GM12878 (cell line): Measurements from ENCODE around the gene BIN1. TPM values are rescaled to one million over a fixed set of nuclear protein-coding genes. Genes with fewer than 3 reads are reported as not detected.

Source experiments
- ATAC-seq: fragments of 200-7000 bp; cut with Tn5 transposase; 3 replicates; pipeline ENCODE4 v1.9.1; 2020; ENCODE audit warnings: mild to moderate bottlenecking, moderate library complexity
- BruUV-seq: library from RNA; stranded (reverse); fragments of 400-500 nt; replicated peaks from 2 replicates; lab custom pipeline; 2021; lab: Mats Ljungman, UMichigan
- CTCF ChIA-PET: fragments of 300-600 bp; sonication (Branson Sonifier 250); formaldehyde crosslinking; extraction: SDS; loops from one replicate; lab custom pipeline; 2021; ENCODE audit warnings: inconsistent platforms; lab: Yijun Ruan, JAX
- POLR2A ChIA-PET: fragments of 350-600 bp; formaldehyde crosslinking; extraction: SDS; loops from one replicate; lab custom pipeline; 2021; ENCODE audit warnings: inconsistent platforms; lab: Charles Lee
- RAD21 ChIA-PET: fragments of 300-600 bp; sonication (Branson Sonifier 250); formaldehyde crosslinking; loops from one replicate; lab custom pipeline; 2023; ENCODE audit warnings: antibody characterized with exemption; ENCODE audit not compliant: unreplicated experiment; lab: Charles Lee
- SMC1A ChIA-PET: fragments of 300-600 bp; sonication (Branson Sonifier 250); formaldehyde crosslinking; loops from one replicate; lab custom pipeline; 2023; ENCODE audit not compliant: unreplicated experiment, uncharacterized antibody; lab: Charles Lee
- DNase-seq: peaks from one replicate; pipeline ENCODE4 v3.0.0-alpha.2; 2011; ENCODE audit warnings: low read depth, low spot score
- FAIRE-seq: peaks from 3 replicates; lab custom pipeline; 2011; peaks lifted over from hg19 to GRCh38; lab: Jason Lieb, UNC
- H2AFZ ChIP-seq: 2 replicates; pipeline ENCODE4 v1.6.0; 2011; ENCODE audit warnings: low read depth, low read length, control low read depth; ENCODE audit not compliant: control insufficient read depth
- H3K27ac ChIP-seq: 2 replicates; pipeline ENCODE4 v1.5.1; 2011; ENCODE audit warnings: control low read depth; ENCODE audit not compliant: control insufficient read depth, insufficient read depth
- H3K27me3 ChIP-seq, 2 experiments: replicated peaks in 1 of 2; 2 replicates each; pipeline versions ENCODE4 v1.6.0 to v1.6.1; 2011; ENCODE audit warnings: low read length in 1 of 2; ENCODE audit not compliant: control insufficient read depth in 2 of 2, insufficient read depth in 2 of 2
- H3K36me3 ChIP-seq, 2 experiments: 2 replicates each; pipeline ENCODE4 v1.5.1; 2011; ENCODE audit warnings: low read length in 1 of 2; ENCODE audit not compliant: control insufficient read depth in 2 of 2, insufficient read depth in 2 of 2
- H3K4me1 ChIP-seq: 2 replicates; pipeline ENCODE4 v1.6.1; 2011; ENCODE audit warnings: mild to moderate bottlenecking, low read length, moderate library complexity, mixed read lengths; ENCODE audit not compliant: control insufficient read depth, insufficient read depth
- H3K4me2 ChIP-seq: 2 replicates; pipeline ENCODE4 v1.6.0; 2011; ENCODE audit warnings: control low read depth; ENCODE audit not compliant: control insufficient read depth, insufficient read depth
- H3K4me3 ChIP-seq: fragments of 200-600 bp; sonication (generic); 2 replicates; pipeline ENCODE4 v1.5.1; 2016
- H3K79me2 ChIP-seq: 2 replicates; pipeline ENCODE4 v1.6.0; 2011; ENCODE audit warnings: low read length; ENCODE audit not compliant: control insufficient read depth, insufficient read depth
- H3K9ac ChIP-seq: 2 replicates; pipeline ENCODE4 v1.8.0; 2011; ENCODE audit warnings: low read length, control low read depth, mixed read lengths; ENCODE audit not compliant: control insufficient read depth, insufficient read depth
- H3K9me3 ChIP-seq: replicated peaks from 3 replicates; pipeline ENCODE4 v1.5.1; 2011; ENCODE audit warnings: mild to moderate bottlenecking, low read length; ENCODE audit not compliant: control insufficient read depth, insufficient read depth
- H4K20me1 ChIP-seq: 2 replicates; pipeline ENCODE4 v1.6.0; 2011; ENCODE audit not compliant: control insufficient read depth, insufficient read depth
- CREM ChIP-seq: IDR thresholded peaks from 2 replicates; pipeline ENCODE4 v1.6.1; 2014; ENCODE audit warnings: antibody characterized with exemption, low read depth
- MTA2 ChIP-seq: fragments of 450-650 bp; IDR thresholded peaks from 2 replicates; pipeline ENCODE4 v1.6.1; 2016; ENCODE audit warnings: low read depth, mild to moderate bottlenecking, moderate library complexity
- WRNIP1 ChIP-seq: IDR thresholded peaks from 2 replicates; pipeline ENCODE4 v1.6.1; 2011; ENCODE audit warnings: low read depth, low read length, improper control_type of control experiment, borderline replicate concordance
- WGBS: methylation state at CpG from one replicate; pipeline ENCODE4 v1.1.6; 2016; ENCODE audit warnings: low lambda C conversion rate; ENCODE audit not compliant: insufficient replicate concordance, insufficient coverage; ENCODE audit errors: missing lambda C conversion rate; 5-methylcytosine and 5-hydroxymethylcytosine counted together
- in situ Hi-C: fragments of 300-500 bp; cut with MboI; formaldehyde crosslinking; loops from 9 replicates; pipeline ENCODE4 v1.14.3; 2018; ENCODE audit warnings: mixed read lengths
- intact Hi-C: fragments of 100-400 bp; cut with micrococcal nuclease; formaldehyde crosslinking; loops from one replicate; pipeline ENCODE4 v1.14.2; 2022; ENCODE audit not compliant: unreplicated experiment
- polyA plus RNA-seq, 11 experiments: library from polyadenylated mRNA; depleted of rRNA in 4 of 11; unstranded in 6 of 11; stranded (reverse) in 5 of 11; fragments of >200 nt; fragmentation: Nextera tagmentation in 4 of 11; fragmentation: Illumina TruSeq in 1 of 11; extraction: Ambion mirVana in 4 of 11; extraction: Trizol in 1 of 11; gene quantifications; 1 replicate in 1 of 11; 2 replicates in 10 of 11; pipeline versions ENCODE4 v1.2.1 to v1.2.3, GENCODE V29; 2011 to 2016; ENCODE audit warnings: inconsistent platforms in 2 of 11, missing spikeins in 2 of 11, low read depth in 1 of 11
- total RNA-seq, 4 experiments: library from RNA; depleted of rRNA in 3 of 4; stranded (reverse); fragments of >200 nt in 3 of 4; fragmentation: Illumina TruSeq in 1 of 4; extraction: Trizol in 1 of 4; gene quantifications; 2 replicates each; pipeline versions ENCODE4 v1.2.1 to v1.2.3, GENCODE V29; 2013 to 2021
- TF ChIP-seq, protein P1 (sequence below): fragments of 450-650 bp; IDR thresholded peaks from 2 replicates; pipeline ENCODE4 v1.6.1; 2018; ENCODE audit warnings: mild to moderate bottlenecking, low read depth, moderate library complexity; ENCODE audit not compliant: partially characterized antibody
- TF ChIP-seq, protein P2 (sequence below): IDR thresholded peaks from 2 replicates; pipeline ENCODE4 v1.6.1; 2012; ENCODE audit warnings: low read depth, low read length, improper control_type of control experiment

Gene BIN1
- total and polyA plus RNA-seq, 10 of the 15 experiments (the other 5 are each of a cell fraction or from before 2014, with no cell fraction given) = 0.32 to 21.3 (median 11.2) TPM

DNA sequence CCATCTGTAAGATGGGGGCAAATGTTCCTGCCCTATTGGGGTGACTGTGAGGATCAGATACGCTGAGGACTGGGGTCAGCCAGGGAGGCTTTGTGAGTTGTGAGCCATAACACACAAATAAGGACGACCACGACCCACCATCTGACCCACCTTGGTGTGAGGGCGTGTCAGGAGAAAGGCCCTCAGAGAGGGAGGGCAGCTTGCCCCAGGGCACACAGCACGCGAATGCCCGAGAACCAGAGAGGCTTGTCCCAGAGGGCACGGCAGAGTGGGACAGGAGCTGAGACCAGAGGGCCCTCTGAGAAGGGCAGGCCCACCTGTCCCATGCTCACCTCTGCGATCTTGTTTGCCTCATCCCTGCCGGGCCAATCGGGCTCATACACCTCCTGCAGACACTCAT lies 36.7 kb downstream of the BIN1 start (continued):
- TF ChIP-seq, protein P1, sequence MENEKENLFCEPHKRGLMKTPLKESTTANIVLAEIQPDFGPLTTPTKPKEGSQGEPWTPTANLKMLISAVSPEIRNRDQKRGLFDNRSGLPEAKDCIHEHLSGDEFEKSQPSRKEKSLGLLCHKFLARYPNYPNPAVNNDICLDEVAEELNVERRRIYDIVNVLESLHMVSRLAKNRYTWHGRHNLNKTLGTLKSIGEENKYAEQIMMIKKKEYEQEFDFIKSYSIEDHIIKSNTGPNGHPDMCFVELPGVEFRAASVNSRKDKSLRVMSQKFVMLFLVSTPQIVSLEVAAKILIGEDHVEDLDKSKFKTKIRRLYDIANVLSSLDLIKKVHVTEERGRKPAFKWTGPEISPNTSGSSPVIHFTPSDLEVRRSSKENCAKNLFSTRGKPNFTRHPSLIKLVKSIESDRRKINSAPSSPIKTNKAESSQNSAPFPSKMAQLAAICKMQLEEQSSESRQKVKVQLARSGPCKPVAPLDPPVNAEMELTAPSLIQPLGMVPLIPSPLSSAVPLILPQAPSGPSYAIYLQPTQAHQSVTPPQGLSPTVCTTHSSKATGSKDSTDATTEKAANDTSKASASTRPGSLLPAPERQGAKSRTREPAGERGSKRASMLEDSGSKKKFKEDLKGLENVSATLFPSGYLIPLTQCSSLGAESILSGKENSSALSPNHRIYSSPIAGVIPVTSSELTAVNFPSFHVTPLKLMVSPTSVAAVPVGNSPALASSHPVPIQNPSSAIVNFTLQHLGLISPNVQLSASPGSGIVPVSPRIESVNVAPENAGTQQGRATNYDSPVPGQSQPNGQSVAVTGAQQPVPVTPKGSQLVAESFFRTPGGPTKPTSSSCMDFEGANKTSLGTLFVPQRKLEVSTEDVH = no peak

DNA sequence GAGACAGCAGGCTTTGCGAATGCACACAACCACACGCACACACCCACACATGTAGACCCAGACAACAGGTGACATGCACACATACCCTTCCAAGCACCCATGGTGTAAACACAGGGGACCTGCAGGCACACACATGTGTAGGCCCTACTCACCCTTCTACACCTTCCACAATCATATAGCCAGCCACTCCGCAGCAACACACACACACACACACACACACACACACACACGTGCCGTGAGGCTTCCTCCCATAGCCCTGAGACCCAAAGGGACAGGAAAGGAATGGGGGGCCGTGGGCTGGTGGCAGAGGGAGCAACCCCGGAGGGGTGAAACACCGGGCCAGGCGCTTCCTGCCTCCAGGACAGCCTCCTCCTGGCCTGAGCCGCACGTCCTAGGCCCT lies 37.4 kb downstream of the BIN1 start:
- in situ Hi-C loops (no loop called here), intact Hi-C loops (loop anchor here (5.0 kb wide), 2 partner anchors 88 to 103 kb away; no protein-coding TSS in a partner anchor)
- no peak overlapping the region for H3K9ac ChIP-seq
- H3K27ac ChIP-seq = no peak overlapping the region
- H4K20me1 ChIP-seq = no peaks in the 10 kb centered on the region
- H3K36me3 ChIP-seq = no peaks in the 10 kb centered on the region; a peak in 1 of 4 replicates
- ChIA-PET RAD21 (interaction anchor here (1.2 to 2.6 kb wide), 2 partner anchors 9 to 11 kb away, joined by 4 to 22 read pairs; no protein-coding TSS in a partner anchor), CTCF (interaction anchor here (2.4 to 4.1 kb wide), 2 partner anchors 11 to 103 kb away, joined by 20 to 35 read pairs; no protein-coding TSS in a partner anchor), POLR2A (no interaction called here), SMC1A (interaction anchor here (0.8 kb wide), 1 partner anchor 16 kb away, joined by 3 read pairs; no protein-coding TSS in a partner anchor)
- no peak overlapping the region for H3K4me2 ChIP-seq
- no TSS peak for BruUV-seq
- 70% methylated on average over 11 of the region's 11 CpGs for WGBS
- no peak overlapping the region for H3K4me3 ChIP-seq
- no peak for FAIRE-seq
- ATAC-seq = no peak
- H3K27me3 ChIP-seq = no peaks in the 10 kb centered on the region
- no peak overlapping the region for H2AFZ ChIP-seq
- TF ChIP-seq WRNIP1 (no peak), CREM (no peak), MTA2 (no peak)
- TF ChIP-seq, protein P2, sequence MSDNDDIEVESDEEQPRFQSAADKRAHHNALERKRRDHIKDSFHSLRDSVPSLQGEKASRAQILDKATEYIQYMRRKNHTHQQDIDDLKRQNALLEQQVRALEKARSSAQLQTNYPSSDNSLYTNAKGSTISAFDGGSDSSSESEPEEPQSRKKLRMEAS = no peak
- no peak for DNase-seq
- H3K4me1 ChIP-seq = peaks cover 8% of the 10 kb centered on the region
- H3K79me2 ChIP-seq = no peaks in the 10 kb centered on the region
- H3K9me3 ChIP-seq = no peaks in the 10 kb centered on the region
